ENCODE results near the gene PDXP.
"Not testable (repeated sequence)": the region's sequence is repeated elsewhere in the genome, so short reads cannot be mapped to it uniquely, and the experiment has no call there.

The PDXP gene

DNA sequence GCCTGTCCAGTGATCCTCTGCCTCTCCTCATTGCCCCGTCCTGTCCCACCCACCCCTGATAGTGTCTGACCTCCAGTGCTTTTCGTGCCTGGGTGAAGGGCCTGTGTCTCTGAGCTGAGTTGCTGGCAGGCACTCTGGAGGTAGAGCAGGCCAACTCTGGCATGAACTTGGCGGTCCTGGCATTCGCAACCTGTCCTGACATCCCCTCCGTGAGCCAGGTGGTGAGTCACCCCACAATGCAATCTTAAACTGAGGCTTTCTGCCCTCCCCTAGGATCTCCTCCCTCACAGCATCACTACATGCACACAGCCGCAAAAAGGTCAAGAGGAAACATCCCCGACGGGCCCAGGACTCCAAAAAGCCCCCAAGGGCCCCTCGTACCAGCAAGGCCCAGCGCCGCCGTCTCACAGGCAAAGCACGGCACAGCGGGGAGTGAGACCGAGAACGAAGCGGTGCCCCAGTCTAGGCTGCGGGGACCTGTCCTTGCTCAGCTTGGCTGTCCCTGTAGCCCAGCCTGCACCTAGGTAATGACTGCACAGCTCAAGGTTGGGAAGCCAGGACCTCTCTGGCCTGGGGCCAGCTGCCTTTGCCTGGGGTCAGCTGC is 32.5 kb downstream of the PDXP start:
- intact Hi-C loops (cut with DNase I), result no loop called here
- no peak for DNase-seq

DNA sequence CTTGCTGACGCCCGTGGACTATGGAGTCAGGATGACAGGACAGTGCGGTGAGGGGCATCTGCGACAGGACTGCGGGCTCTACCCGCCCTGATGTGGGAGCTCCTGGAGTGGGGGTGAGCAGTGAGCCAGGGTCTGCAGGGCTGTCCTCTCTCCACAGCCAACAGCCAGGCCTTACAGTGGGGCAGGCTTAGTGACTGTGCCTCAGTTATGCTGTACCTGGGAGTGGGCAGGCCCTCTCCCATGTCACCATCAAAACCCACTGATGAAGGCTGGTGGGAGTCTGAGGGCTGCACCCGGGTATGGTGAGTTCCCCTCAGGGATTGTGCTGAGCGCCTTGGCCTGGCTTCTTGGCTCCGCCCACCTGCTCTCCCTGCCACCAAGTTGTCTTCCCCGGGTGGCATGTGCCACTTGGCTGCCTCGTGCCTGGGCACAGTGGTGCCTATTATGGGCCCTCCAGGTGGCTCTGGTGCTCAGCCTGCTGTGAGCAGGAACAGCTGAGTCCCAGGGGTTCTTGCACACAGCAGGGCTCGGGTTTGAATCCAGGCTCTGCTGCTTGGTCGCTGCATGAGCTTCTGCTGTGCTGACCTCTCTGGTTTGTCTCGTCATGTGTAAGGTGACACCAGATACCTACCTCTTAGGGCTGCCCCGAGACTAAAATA is 34.2 kb downstream of the PDXP start:
- intact Hi-C loops (cut with DNase I), result no loop called here
- peak in 1 of 10 donors; percentile 77 for DNase-seq

DNA sequence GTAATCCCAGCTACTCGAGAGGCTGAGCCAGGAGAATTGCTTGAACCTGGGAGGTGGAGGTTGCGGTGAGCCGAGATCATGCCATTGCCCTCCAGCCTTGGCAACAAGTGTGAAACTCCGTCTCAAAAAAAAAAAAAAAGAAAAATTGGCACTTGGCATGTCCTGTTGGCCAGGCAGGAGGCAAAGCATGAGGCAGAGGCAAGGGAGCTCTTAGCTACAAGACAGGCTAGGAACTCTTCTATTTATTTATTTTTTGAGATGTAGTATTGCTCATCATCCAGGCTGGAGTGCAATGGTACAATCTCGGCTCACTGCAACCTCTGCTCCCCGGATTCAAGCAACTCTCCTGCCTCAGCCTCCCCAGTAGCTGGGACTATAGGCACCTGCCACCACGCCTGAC is 35.6 kb downstream of the PDXP start:
- intact Hi-C loops (cut with DNase I); DNase-seq: not testable (repeated sequence)

DNA sequence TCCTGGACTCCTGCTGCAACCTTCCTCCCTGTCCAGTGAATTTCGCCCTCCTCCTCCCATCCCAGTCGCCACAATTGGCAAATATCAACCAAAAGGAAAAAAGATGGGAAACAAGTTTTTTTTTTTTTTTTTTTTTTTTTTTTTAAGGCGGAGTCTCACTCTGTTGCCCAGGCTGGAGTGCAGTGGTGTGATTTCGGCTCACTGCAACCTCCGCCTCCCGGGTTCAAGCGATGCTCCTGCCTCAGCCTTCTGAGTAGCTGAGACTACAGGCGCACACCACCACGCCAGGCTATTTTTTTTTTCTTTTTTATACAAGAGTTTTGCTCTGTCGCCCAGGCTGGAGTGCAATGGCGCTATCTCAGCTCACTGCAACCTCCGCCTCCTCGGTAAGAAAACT is 37.7 kb downstream of the PDXP start:
- intact Hi-C loops (cut with DNase I); DNase-seq: not testable (repeated sequence)

DNA sequence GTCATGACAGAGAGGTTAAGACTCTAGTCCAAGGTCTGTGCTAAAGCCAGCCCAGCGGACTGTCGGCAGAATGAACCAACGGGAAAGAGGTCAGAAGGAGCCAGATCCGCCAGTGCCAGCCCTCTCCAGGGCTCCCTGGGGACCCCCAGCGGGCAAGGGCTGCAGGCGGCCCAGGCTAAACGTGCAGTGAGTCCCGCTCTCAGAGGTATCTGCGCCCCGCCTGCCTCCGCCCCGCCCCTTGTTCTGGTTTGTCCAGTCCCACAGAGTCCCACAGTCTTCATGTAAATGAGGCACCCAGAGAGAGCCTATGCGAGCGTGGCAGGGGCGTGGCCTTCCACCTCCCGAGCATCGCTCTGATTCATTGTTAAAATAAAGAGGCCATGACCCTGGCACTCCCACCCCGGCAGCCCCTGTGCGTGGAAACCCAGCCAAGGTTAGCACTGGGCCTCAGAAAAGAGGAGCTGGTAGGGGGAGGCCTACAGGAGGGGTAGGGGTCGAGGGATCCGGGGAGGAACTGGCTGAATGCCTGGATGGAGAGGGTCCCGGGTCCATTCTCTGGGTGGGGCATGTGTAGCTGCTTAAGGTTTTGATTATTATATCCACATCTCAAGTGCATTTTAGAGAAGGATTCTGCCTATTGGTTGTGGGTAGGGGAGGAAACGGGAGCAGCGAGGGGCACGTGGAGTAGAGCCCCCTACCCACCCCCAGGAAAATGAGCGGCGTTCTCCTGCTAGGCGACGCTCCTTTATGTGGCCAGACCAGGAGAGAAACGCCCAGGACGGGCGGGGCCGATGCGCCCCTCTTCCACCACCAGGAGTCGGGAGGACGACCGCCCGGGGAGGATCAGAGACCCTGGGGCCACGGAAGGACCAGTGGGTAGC is 38.4 kb downstream of the PDXP start, which contains the start of gene TRIOBP:
Gene TRIOBP, plus strand, starts transcription at position 392 of the 881 bp plus-strand sequence. CDS start 4,318 bp downstream, outside the sequence.
- intact Hi-C loops (cut with DNase I), result no loop called here
- peak; percentile 68 to 98 (median 85) for DNase-seq

DNA sequence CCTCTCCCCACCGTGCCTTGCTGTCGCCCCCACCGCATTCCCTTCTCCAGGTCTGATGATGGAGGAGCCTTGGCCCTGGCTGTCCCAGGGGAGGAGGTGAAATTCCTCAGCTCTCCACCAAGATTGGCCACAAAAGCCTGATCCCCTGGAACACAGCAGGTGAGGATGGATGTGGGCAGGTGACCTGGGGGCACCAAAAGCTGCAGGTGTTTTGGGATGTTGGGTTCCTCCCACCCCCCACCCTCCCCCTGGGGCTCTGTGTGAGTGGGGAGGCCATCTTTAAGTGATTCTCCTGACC is 39.0 kb downstream of the PDXP start:
- intact Hi-C loops (cut with DNase I), result no loop called here
- DNase-seq, result no peak

DNA sequence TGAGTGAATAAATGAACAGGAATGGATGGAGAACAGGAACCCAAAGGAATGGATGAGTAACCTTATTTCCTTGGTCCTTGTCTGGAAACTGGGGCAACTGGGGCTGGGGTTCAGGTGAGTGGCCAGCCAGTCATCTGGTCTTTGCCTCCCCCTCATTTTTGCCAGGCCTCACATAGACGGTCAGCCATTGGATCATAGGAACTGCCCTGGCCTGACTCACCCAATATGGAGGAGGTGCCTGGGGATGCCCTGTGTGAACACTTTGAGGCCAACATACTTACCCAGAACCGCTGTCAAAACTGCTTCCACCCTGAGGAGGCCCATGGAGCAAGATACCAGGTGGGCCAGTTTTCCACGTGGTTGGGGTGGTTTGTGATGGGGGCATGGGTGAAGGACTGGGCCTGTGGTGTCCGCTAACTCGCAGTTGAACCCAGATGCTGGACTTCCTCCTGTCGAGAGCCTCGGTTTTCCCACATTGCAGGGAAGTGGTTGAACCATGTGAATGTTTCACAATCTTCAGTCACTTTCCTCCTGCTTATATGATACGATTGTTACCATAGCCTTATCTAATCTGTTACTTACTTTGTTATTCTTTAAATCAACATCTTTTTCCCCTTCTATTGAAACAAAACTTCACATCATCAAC is 42.7 kb downstream of the PDXP start:
- intact Hi-C loops (cut with DNase I), result no loop called here
- DNase-seq, result no peak

DNA sequence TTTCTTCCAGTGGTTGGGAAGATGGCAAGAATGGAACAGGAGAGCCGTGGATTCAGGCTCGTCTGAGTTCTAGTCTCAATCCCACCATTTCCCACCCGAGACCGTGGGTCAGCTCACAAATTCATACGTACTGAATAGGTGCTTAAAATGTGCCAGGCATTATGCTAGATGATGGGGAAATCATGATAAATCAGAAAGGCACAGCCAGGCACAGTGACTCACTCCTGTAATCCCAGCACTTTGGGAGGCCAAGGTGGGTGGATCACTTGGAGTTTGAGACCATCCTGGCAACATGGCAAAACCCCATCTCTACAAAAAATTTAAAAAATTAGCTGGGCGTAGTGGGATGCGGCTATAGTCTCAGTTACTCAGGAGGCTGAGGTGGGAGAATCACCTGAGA is 45.4 kb downstream of the PDXP start:
- no peak for DNase-seq
- intact Hi-C loops (cut with DNase I), result no loop called here

DNA sequence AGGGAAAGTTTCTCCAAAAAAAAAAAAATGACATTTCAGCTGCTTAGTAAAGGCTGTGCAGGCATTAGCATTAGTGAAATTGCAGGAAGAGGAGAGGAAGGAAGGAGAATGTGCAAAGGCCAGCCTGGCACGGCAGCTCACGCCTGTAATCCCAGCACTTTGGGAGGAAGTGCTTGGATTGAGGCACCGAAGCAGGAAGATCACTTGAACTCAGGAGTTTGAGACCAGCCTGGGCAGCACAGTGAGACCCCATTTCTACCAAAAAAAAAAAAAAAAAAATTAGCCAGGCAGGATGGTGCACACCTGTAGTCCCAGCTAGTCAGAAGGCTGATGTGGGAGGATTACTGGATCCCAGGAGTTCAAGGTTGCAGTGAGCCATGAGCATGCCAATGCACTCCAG is 46.1 kb downstream of the PDXP start:
- intact Hi-C loops (cut with DNase I), result no loop called here
- no peak for DNase-seq

DNA sequence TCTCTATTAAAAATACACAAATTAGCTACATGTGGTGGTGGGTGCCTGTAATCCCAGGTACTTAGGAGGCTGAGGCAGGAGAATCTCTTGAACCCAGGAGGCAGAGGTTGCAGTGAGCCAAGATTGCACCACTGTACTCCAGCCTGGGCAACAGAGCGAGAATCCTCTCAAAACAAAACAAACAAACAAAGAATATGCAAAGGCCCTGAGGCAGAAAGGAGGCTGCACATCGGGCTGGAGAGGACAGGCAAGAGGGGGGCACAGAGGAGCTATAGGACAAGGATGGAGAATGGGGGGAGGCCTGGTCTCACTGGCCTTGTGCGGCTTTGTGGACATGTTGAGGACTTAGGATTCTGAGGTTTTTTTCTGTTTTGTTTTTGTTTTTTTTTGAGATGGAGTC is 46.7 kb downstream of the PDXP start:
- no peak for DNase-seq
- intact Hi-C loops (cut with DNase I), result no loop called here

DNA sequence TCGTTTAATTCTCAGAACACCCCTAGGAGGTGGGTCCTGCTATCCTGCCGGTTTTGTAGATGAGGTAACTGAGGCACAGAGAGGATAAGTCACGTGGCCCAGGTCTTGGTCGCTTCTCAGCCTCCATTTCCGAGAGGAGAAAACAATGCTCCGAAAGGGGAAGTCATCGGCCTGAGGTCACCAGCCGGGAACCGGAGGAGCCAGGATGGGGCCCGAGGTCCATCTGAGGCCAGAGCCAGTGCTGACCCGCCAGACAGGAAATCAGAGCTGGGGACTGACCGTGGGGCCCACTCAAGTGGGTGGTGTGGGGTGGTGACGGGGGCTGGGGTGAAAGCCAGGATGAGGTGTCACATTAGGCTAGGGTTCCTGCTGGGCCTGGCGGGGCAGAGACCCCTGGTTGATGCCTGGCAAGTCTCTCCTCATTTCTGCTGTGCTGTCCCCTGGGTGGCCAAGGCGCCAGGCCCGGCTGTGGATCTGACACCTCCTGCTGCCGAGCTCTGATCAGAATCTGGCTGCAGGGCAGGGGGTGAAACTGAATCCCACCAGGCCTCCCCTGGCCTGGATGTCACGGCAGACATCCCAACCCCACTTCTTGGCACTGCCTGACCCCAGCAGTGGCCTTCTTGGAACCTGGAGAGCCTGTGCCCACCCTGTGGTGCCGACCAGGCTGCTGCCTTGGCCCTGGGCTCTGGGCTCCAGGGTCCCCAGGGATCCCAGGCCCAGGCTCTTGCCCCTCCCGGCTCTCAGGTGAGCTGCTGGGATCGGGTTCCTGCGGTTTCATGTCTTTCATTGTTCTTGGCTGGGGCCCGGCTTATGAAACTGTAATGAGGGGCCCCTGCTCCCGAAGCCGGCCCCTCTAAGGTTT is 50.3 kb downstream of the PDXP start:
- intact Hi-C loops (cut with DNase I), result no loop called here

DNA sequence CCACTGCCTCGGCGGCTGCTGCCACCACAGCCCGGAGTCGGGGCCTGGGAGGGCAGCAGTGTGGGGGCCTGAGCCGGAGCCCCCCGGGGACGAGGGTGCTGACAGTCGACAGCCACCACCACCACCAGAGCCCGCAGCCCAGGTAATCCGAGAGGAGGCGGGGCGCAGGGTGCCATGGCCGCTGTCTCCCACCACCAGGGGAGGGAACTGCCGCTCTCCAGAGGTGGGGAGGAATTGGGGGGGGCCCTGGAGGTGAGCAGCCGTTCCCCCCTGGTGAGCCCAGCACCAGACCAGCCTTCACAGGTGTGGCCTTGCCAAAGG is 50.9 kb downstream of the PDXP start:
- intact Hi-C loops (cut with DNase I), result no loop called here

More for the DNA sequence above, 50.3 kb downstream of the PDXP start:
- peak in 1 of 10 donors; percentile 19 for DNase-seq

DNA sequence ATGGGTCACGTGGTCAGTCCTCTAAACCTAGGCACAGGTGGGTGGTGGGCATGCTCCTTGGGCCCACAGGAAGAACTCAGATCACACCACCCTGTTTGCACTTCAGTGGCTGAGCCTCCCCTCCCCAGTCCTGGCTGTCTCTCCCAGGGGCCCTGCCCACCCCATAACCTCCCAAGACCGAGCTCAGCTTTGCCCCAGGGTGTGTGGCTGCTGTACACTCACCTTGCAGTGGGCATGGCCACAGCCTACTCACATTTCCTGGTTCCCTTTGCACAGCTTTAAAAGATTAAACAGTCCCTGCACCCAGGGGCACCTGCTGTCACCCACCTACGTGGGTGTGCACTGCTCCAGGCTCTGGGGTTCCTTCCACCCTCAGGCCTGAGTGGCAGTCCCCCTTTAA is 52.2 kb downstream of the PDXP start:
- DNase-seq, result no peak
- intact Hi-C loops (cut with DNase I), result no loop called here

More for the DNA sequence above, 50.9 kb downstream of the PDXP start:
- no peak for DNase-seq

DNA sequence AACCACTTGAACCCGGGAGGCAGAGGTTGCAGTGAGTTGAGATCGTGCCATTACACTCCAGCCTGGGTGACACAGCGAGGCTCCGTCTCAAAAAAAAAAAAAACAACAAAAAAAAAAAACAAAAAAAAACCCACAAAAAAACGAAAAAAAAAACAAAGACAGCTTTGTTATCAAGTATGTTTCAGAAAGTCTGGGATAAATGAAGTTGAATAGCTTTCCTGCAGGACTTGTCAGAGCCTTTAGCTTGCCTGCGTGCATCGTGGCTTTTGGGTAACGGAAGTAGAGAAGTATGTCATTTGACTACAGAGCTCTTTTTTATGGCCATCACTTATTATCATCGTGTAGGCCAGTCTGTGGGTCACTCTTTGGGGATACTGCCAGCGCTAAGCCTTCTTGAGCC is 53.0 kb downstream of the PDXP start:
- intact Hi-C loops (cut with DNase I), result no loop called here

DNA sequence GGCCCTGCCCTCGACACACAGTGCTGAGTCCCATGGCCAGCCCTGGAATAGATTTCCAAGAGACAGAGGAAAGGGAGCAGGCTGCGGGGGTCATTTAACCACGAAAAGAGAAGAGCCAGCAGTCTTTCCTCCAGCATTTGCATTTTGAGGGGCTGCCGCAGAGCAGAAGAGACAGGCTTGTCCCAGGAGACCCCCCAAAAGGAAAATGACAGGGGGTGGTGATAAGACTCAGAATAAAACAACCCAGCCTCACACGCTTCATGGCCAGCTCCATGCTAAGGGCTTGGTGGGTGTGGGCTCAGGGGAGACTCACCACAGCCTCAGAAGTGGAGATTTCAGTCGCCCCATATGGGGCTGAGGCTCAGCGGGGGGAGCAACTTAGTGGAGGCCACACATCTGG is 55.2 kb downstream of the PDXP start:
- DNase-seq, result no peak
- intact Hi-C loops (cut with DNase I), result no loop called here

More for the DNA sequence above, 53.0 kb downstream of the PDXP start:
- no peak for DNase-seq

DNA sequence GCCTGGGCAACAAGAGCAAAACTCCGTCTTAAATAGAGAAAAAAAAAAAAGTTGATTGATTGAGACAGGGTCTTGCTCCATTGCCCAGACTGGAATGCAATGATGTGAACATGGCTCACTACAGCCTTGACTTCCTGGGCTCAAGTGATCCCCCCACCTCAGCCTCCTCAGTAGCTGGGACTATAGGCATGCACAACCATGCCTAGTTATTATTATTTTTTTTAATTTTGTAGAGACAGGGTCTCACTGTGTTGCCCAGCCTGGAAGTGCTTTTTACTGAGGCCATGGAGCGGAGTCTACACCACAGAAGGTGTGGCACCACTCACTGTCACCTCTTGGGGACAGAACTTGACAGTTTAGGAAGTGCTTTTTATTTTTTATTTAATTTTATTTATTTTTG is 56.1 kb downstream of the PDXP start:
- DNase-seq, result no peak
- intact Hi-C loops (cut with DNase I), result no loop called here

DNA sequence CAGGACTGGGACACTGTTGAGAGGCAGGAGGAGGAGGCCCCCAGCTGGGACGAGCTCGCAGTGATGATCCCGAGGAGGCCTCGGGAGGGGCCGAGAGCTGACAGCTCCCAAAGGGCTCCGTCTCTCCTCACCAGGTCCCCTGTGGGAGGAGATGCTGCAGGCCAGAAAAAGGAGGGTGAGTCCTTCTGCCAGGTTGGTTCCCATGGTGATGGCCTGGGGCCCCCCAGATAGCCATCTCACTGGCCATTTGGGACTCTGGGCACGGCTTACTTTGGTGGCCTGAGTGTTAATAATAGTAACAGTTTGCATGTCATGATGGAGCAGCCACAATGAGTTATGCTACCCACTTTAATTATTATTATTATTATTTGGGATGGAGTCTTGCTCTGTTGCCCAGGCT is 57.2 kb downstream of the PDXP start:
- intact Hi-C loops (cut with DNase I), result no loop called here
- DNase-seq, result no peak
